Activated CD4-positive, alpha-beta memory T cell treated with anti-CD3 and anti-CD28 coated beads, Interleukin-2, amount 10 ng/mL, durations not matched to agents 7 days and 5 days (primary cell): ENCODE results near the gene GAS2L3. TPM values are rescaled to one million over a fixed set of nuclear protein-coding genes. Genes with fewer than 3 reads are reported as not detected.
"Not testable (repeated sequence)": the region's sequence is repeated elsewhere in the genome, so short reads cannot be mapped to it uniquely, and the experiment has no call there.

Experiments used
- CTCF ChIA-PET: fragments of 350-600 bp; sonication (Branson Sonifier 250); formaldehyde crosslinking; loops from one replicate; lab custom pipeline; 2021; ENCODE audit warnings: antibody characterized with exemption, inconsistent platforms; lab: Charles Lee
- POLR2A ChIA-PET: fragments of 350-600 bp; sonication (Branson Sonifier 250); formaldehyde crosslinking; loops from one replicate; lab custom pipeline; 2021; ENCODE audit warnings: antibody characterized with exemption; lab: Charles Lee
- DNase-seq: peaks from one replicate; pipeline ENCODE4 v3.0.0-alpha.2; 2020
- H3K27ac Mint-ChIP-seq: one replicate; pipeline ENCODE4 v1.8.0; 2021; ENCODE audit warnings: mild to moderate bottlenecking, mixed read lengths
- H3K27me3 Mint-ChIP-seq: one replicate; pipeline ENCODE4 v1.8.0; 2021; ENCODE audit warnings: mixed read lengths
- H3K36me3 Mint-ChIP-seq: one replicate; pipeline ENCODE4 v1.8.0; 2021; ENCODE audit warnings: low read depth, mixed read lengths
- H3K4me1 Mint-ChIP-seq: one replicate; pipeline ENCODE4 v1.8.0; 2021; ENCODE audit warnings: mixed read lengths
- H3K4me3 Mint-ChIP-seq: one replicate; pipeline ENCODE4 v1.8.0; 2021; ENCODE audit warnings: mild to moderate bottlenecking, mixed read lengths
- H3K9me3 Mint-ChIP-seq: one replicate; pipeline ENCODE4 v1.8.0; 2021; ENCODE audit warnings: mixed read lengths
- total RNA-seq, 2 experiments: library from RNA; stranded (reverse); gene quantifications; one replicate each; pipeline ENCODE4 v1.2.3, GENCODE V29; 2021

GAS2L3 gene
- total RNA-seq, 2 experiments from 2014 or later = 4.0 to 4.2 TPM

GRCh38 chr12:100591979-100592378, 18.5 kb downstream of the GAS2L3 start:
- peaks cover 3% of the 10 kb centered on the region for H3K27me3 Mint-ChIP-seq
- ChIA-PET POLR2A (no interaction called here), CTCF (no interaction called here)
- no peak overlapping the region for H3K4me3 Mint-ChIP-seq
- peaks cover 12% of the 10 kb centered on the region for H3K9me3 Mint-ChIP-seq
- DNase-seq = no peak
- no peak overlapping the region for H3K27ac Mint-ChIP-seq
- H3K4me1 Mint-ChIP-seq = no peaks in the 10 kb centered on the region
- no peaks in the 10 kb centered on the region for H3K36me3 Mint-ChIP-seq

GRCh38 chr12:100593490-100593889, 20.0 kb downstream of the GAS2L3 start:
- peaks cover 4% of the 10 kb centered on the region for H3K9me3 Mint-ChIP-seq
- peaks cover 3% of the 10 kb centered on the region for H3K27me3 Mint-ChIP-seq
- CTCF ChIA-PET = no interaction called here
- no peaks in the 10 kb centered on the region for H3K36me3 Mint-ChIP-seq
- no peak for DNase-seq
- H3K4me3 Mint-ChIP-seq = no peak overlapping the region
- H3K4me1 Mint-ChIP-seq = no peaks in the 10 kb centered on the region
- POLR2A ChIA-PET = no interaction called here
- no peak overlapping the region for H3K27ac Mint-ChIP-seq

GRCh38 chr12:100601626-100602025, 28.1 kb downstream of the GAS2L3 start:
- ChIA-PET POLR2A (no interaction called here), CTCF (no interaction called here)
- Mint-ChIP-seq H3K4me1 (no peaks in the 10 kb centered on the region), H3K9me3 (no peaks in the 10 kb centered on the region), H3K36me3 (no peaks in the 10 kb centered on the region), H3K4me3 (no peak overlapping the region), H3K27ac (no peak overlapping the region), H3K27me3 (no peaks in the 10 kb centered on the region)
- DNase-seq = no peak

GRCh38 chr12:100602997-100603396, 29.5 kb downstream of the GAS2L3 start:
- H3K4me3 Mint-ChIP-seq, H3K36me3 Mint-ChIP-seq, H3K4me1 Mint-ChIP-seq, H3K27me3 Mint-ChIP-seq, H3K9me3 Mint-ChIP-seq, CTCF ChIA-PET, DNase-seq, POLR2A ChIA-PET, H3K27ac Mint-ChIP-seq: not testable (repeated sequence)

- Mint-ChIP-seq H3K9me3 (no peaks in the 10 kb centered on the region), H3K27me3 (peaks cover 2% of the 10 kb centered on the region), H3K27ac (no peak overlapping the region), H3K4me1 (no peaks in the 10 kb centered on the region), H3K36me3 (no peaks in the 10 kb centered on the region), H3K4me3 (no peak overlapping the region)
- no peak for DNase-seq
- CTCF ChIA-PET = no interaction called here
- POLR2A ChIA-PET = no interaction called here
Measured at GRCh38 chr12:100608776-100609175, 35.3 kb downstream of the GAS2L3 start.

GRCh38 chr12:100610666-100611430, 37.4 kb downstream of the GAS2L3 start:
- CTCF ChIA-PET = no interaction called here
- POLR2A ChIA-PET = no interaction called here
- Mint-ChIP-seq H3K4me1 (no peaks in the 10 kb centered on the region), H3K27ac (no peak overlapping the region), H3K27me3 (peaks cover 2% of the 10 kb centered on the region), H3K36me3 (no peaks in the 10 kb centered on the region), H3K9me3 (no peaks in the 10 kb centered on the region), H3K4me3 (no peak overlapping the region)
- DNase-seq = no peak

GRCh38 chr12:100612606-100613005, 39.1 kb downstream of the GAS2L3 start:
- ChIA-PET POLR2A (no interaction called here), CTCF (no interaction called here)
- Mint-ChIP-seq H3K36me3 (no peaks in the 10 kb centered on the region), H3K4me3 (no peak overlapping the region), H3K4me1 (no peaks in the 10 kb centered on the region), H3K27me3 (no peaks in the 10 kb centered on the region), H3K27ac (no peak overlapping the region), H3K9me3 (no peaks in the 10 kb centered on the region)
- DNase-seq = no peak

GRCh38 chr12:100624571-100624970, 51.1 kb downstream of the GAS2L3 start:
- Mint-ChIP-seq H3K36me3 (no peaks in the 10 kb centered on the region), H3K9me3 (no peaks in the 10 kb centered on the region), H3K4me3 (no peak overlapping the region), H3K27me3 (no peaks in the 10 kb centered on the region), H3K27ac (no peak overlapping the region), H3K4me1 (peaks cover 9% of the 10 kb centered on the region)
- POLR2A ChIA-PET = no interaction called here
- DNase-seq = no peak
- CTCF ChIA-PET = no interaction called here

GRCh38 chr12:100632445-100632892, 59.0 kb downstream of the GAS2L3 start:
- Mint-ChIP-seq H3K4me1 (no peaks in the 10 kb centered on the region), H3K9me3 (no peaks in the 10 kb centered on the region), H3K27ac (no peak overlapping the region), H3K36me3 (no peaks in the 10 kb centered on the region), H3K27me3 (no peaks in the 10 kb centered on the region), H3K4me3 (no peak overlapping the region)
- DNase-seq = no peak
- ChIA-PET POLR2A (no interaction called here), CTCF (no interaction called here)

GRCh38 chr12:100633082-100633785, 59.8 kb downstream of the GAS2L3 start:
- DNase-seq, H3K36me3 Mint-ChIP-seq, H3K9me3 Mint-ChIP-seq, H3K4me1 Mint-ChIP-seq, H3K27ac Mint-ChIP-seq, H3K4me3 Mint-ChIP-seq, CTCF ChIA-PET, H3K27me3 Mint-ChIP-seq, POLR2A ChIA-PET: not testable (repeated sequence)

GRCh38 chr12:100643246-100643645, 69.8 kb downstream of the GAS2L3 start:
- ChIA-PET CTCF (no interaction called here), POLR2A (no interaction called here)
- Mint-ChIP-seq H3K27ac (no peak overlapping the region), H3K4me1 (no peaks in the 10 kb centered on the region), H3K27me3 (no peaks in the 10 kb centered on the region), H3K4me3 (no peak overlapping the region), H3K9me3 (peaks cover 8% of the 10 kb centered on the region), H3K36me3 (no peaks in the 10 kb centered on the region)
- no peak for DNase-seq

- CTCF ChIA-PET = no interaction called here
- peaks cover 8% of the 10 kb centered on the region for H3K9me3 Mint-ChIP-seq
- no peak for DNase-seq
- H3K27ac Mint-ChIP-seq = no peak overlapping the region
- H3K4me1 Mint-ChIP-seq = no peaks in the 10 kb centered on the region
- H3K27me3 Mint-ChIP-seq = no peaks in the 10 kb centered on the region
- H3K4me3 Mint-ChIP-seq = no peak overlapping the region
- POLR2A ChIA-PET = no interaction called here
- H3K36me3 Mint-ChIP-seq = no peaks in the 10 kb centered on the region
Measured at GRCh38 chr12:100646896-100647295, 73.4 kb downstream of the GAS2L3 start.

GRCh38 chr12:100651108-100651507, 77.6 kb downstream of the GAS2L3 start:
- H3K27ac Mint-ChIP-seq = no peak overlapping the region
- no peaks in the 10 kb centered on the region for H3K4me1 Mint-ChIP-seq
- ChIA-PET CTCF (no interaction called here), POLR2A (no interaction called here)
- no peak overlapping the region for H3K4me3 Mint-ChIP-seq
- H3K9me3 Mint-ChIP-seq = peaks cover 4% of the 10 kb centered on the region
- H3K27me3 Mint-ChIP-seq = peaks cover 2% of the 10 kb centered on the region
- no peaks in the 10 kb centered on the region for H3K36me3 Mint-ChIP-seq
- no peak for DNase-seq

GRCh38 chr12:100651694-100652093, 78.2 kb downstream of the GAS2L3 start:
- peaks cover 4% of the 10 kb centered on the region for H3K9me3 Mint-ChIP-seq
- no peak overlapping the region for H3K4me3 Mint-ChIP-seq
- no peaks in the 10 kb centered on the region for H3K36me3 Mint-ChIP-seq
- ChIA-PET CTCF (no interaction called here), POLR2A (no interaction called here)
- no peak for DNase-seq
- H3K4me1 Mint-ChIP-seq = no peaks in the 10 kb centered on the region
- H3K27ac Mint-ChIP-seq = no peak overlapping the region
- H3K27me3 Mint-ChIP-seq = peaks cover 2% of the 10 kb centered on the region
